ENCODE measurements around the gene PADI4.

Gene PADI4

GRCh38 chr1:17372955-17373354 is 65.0 kb downstream of the PADI4 start:
- H3K4me3 ChIP-seq (ENCODE audit: low read depth, low read length) = no peak overlapping the region
- no peak for TF ChIP-seq CTCF (IDR thresholded peaks at IDR 0.05; ENCODE audit: insufficient read depth, low read depth, low read length, missing control alignments)
- DNase-seq (ENCODE audit: low read depth) = no peak

GRCh38 chr1:17375651-17376050 is 67.7 kb downstream of the PADI4 start:
- no peak for DNase-seq (ENCODE audit: low read depth)

DNA sequence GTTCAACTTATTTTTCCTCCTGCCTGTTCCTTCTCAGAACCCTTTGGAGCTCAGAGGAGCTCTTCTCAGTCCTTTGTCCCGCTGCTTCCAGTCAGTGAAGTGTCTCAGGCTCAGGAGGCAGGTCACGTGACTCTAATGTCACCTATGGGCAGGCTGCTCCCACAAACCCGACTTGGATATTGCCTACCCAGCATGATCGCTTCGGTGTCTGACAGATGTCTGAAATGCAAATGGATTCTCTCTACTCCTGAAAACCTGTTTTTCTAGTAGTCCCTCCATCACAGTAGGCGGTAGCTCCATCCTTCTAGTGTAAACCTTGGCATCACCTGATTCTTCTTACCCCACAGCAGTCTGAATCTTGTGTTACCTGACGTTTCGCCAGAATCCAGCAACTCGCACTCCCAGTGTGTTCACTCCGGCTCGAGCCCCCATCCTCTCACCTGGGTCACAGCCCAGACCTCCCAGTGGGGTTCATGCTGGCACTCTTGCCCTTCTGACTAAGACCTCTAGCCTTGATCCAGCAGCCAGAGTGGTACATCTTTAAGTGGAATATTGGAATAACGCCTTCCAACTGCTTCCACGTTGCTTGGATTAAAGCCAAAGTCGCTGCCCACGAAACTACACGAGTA is 69.4 kb downstream of the PADI4 start:
- DNase-seq (ENCODE audit: low read depth) = no peak
- no peak for TF ChIP-seq CTCF (IDR thresholded peaks at IDR 0.05; ENCODE audit: insufficient read depth, low read depth, low read length, missing control alignments)
- H3K4me3 ChIP-seq (ENCODE audit: low read depth, low read length) = no peak overlapping the region

More at GRCh38 chr1:17375651-17376050, 67.7 kb downstream of the PADI4 start:
- no peak overlapping the region for H3K4me3 ChIP-seq (ENCODE audit: low read depth, low read length)
- no peak for TF ChIP-seq CTCF (IDR thresholded peaks at IDR 0.05; ENCODE audit: insufficient read depth, low read depth, low read length, missing control alignments)

- H3K4me3 ChIP-seq (ENCODE audit: low read depth, low read length) = no peak overlapping the region
Observed at GRCh38 chr1:17381161-17381560, 73.2 kb downstream of the PADI4 start.

GRCh38 chr1:17392199-17392740 is 84.3 kb downstream of the PADI4 start:
- DNase-seq (ENCODE audit: low read depth) = no peak
- H3K4me3 ChIP-seq (ENCODE audit: low read depth, low read length) = no peak overlapping the region
- no peak for TF ChIP-seq CTCF (IDR thresholded peaks at IDR 0.05; ENCODE audit: insufficient read depth, low read depth, low read length, missing control alignments)

More at GRCh38 chr1:17381161-17381560, 73.2 kb downstream of the PADI4 start:
- no peak for DNase-seq (ENCODE audit: low read depth)
- TF ChIP-seq CTCF (IDR thresholded peaks at IDR 0.05; ENCODE audit: insufficient read depth, low read depth, low read length, missing control alignments) = no peak

- no peak overlapping the region for H3K4me3 ChIP-seq (ENCODE audit: low read depth, low read length)
- no peak for TF ChIP-seq CTCF (IDR thresholded peaks at IDR 0.05; ENCODE audit: insufficient read depth, low read depth, low read length, missing control alignments)
- DNase-seq (ENCODE audit: low read depth) = no peak
Observed at GRCh38 chr1:17393230-17393629, 85.2 kb downstream of the PADI4 start.
